ENCODE measurements around the gene ARHGEF4. TPM values are rescaled to one million over a fixed set of nuclear protein-coding genes. Genes with fewer than 3 reads are reported as not detected.

ARHGEF4 gene
- total and polyA plus RNA-seq, 2 donors from 2014 or later: 0.90 to 0.94 TPM

DNA sequence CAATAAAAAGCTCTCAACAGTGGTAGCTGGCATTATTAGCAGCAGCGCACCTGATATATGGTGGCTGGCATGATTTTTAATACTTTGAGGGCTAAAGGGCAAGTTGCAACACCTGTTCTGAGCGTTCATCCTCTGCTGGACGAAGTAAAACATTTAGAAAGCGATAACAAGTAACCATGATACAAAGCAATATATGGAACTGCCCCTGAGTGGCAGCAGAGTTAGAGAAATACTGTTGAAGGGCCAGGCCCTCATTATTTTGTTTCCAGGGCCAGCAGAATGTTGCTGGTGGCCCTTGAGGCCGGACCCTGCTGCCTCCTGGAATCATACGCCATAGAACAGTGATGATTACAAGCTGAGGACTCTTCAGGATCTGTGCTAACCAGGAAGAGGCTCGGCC, 47.8 kb downstream of the ARHGEF4 start:
- no peak overlapping the region for H3K4me3 ChIP-seq (ENCODE audit: low read length in 3 of 3)
- DNase-seq: no peak
- no peaks in the 10 kb centered on the region for H3K4me1 ChIP-seq (ENCODE audit: control insufficient read depth in 2 of 3, insufficient read depth in 2 of 3, low read depth in 1 of 3, low read length in 3 of 3)
- FAIRE-seq: no peak
- H3K27ac ChIP-seq (ENCODE audit: low read depth in 2 of 2, low read length in 2 of 2): no peak overlapping the region
- no peak for TF ChIP-seq CTCF (IDR thresholded peaks at IDR 0.05; ENCODE audit: borderline replicate concordance, extremely low read depth, insufficient read depth)
- H3K9me3 ChIP-seq (ENCODE audit: control insufficient read depth in 2 of 3, insufficient read depth in 1 of 3, low read length in 3 of 3): no peaks in the 10 kb centered on the region
- H3K36me3 ChIP-seq (ENCODE audit: control insufficient read depth in 2 of 3, insufficient read depth in 3 of 3, low read length in 3 of 3): no peaks in the 10 kb centered on the region
- H3K9ac ChIP-seq (ENCODE audit: low read length in 3 of 3): no peak overlapping the region
- H3K27me3 ChIP-seq (ENCODE audit: control insufficient read depth, insufficient read depth, low read length): no peaks in the 10 kb centered on the region
- intact Hi-C loops (cut with DNase I): no loop called here

DNA sequence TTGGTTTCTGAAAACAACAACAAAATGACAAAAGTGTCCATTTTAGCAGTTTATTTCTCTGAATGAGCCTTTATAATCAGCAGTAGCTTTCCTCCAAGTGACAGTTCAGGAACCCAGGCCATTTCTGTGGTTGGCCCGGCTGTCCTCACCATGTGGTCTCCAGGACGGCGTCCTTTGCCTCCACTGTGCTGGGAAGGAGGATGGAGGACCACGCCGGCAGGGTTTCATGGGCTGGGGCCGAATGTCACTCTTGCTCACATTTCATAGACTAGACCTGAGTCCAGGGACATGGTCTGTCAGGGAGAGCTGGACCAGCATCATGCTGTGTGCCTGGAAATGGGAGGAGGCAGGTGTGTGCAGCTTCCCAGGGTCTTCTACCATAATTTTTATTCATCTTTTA, 50.9 kb downstream of the ARHGEF4 start:
- H3K9ac ChIP-seq (ENCODE audit: low read length in 3 of 3): no peak overlapping the region
- no peak for FAIRE-seq
- no peak for DNase-seq
- intact Hi-C loops (cut with DNase I): no loop called here
- no peak overlapping the region for H3K4me3 ChIP-seq (ENCODE audit: low read length in 3 of 3)
- no peaks in the 10 kb centered on the region for H3K9me3 ChIP-seq (ENCODE audit: control insufficient read depth in 2 of 3, insufficient read depth in 1 of 3, low read length in 3 of 3)
- H3K27me3 ChIP-seq (ENCODE audit: control insufficient read depth, insufficient read depth, low read length): no peaks in the 10 kb centered on the region
- no peak overlapping the region for H3K27ac ChIP-seq (ENCODE audit: low read depth in 2 of 2, low read length in 2 of 2)
- TF ChIP-seq CTCF (IDR thresholded peaks at IDR 0.05; ENCODE audit: borderline replicate concordance, extremely low read depth, insufficient read depth): no peak
- H3K36me3 ChIP-seq (ENCODE audit: control insufficient read depth in 2 of 3, insufficient read depth in 3 of 3, low read length in 3 of 3): no peaks in the 10 kb centered on the region
- no peaks in the 10 kb centered on the region for H3K4me1 ChIP-seq (ENCODE audit: control insufficient read depth in 2 of 3, insufficient read depth in 2 of 3, low read depth in 1 of 3, low read length in 3 of 3)

- H3K4me3 ChIP-seq (ENCODE audit: low read length in 3 of 3): no peak overlapping the region
- H3K4me1 ChIP-seq (ENCODE audit: control insufficient read depth in 2 of 3, insufficient read depth in 2 of 3, low read depth in 1 of 3, low read length in 3 of 3): no peaks in the 10 kb centered on the region
- H3K36me3 ChIP-seq (ENCODE audit: control insufficient read depth in 2 of 3, insufficient read depth in 3 of 3, low read length in 3 of 3): no peaks in the 10 kb centered on the region
- no peak for TF ChIP-seq CTCF (IDR thresholded peaks at IDR 0.05; ENCODE audit: borderline replicate concordance, extremely low read depth, insufficient read depth)
- no peak overlapping the region for H3K9ac ChIP-seq (ENCODE audit: low read length in 3 of 3)
- intact Hi-C loops (cut with DNase I): no loop called here
- H3K27me3 ChIP-seq (ENCODE audit: control insufficient read depth, insufficient read depth, low read length): no peaks in the 10 kb centered on the region
- H3K9me3 ChIP-seq (ENCODE audit: control insufficient read depth in 2 of 3, insufficient read depth in 1 of 3, low read length in 3 of 3): peaks cover 0 to 4% (median 3%) of the 10 kb centered on the region in 3 donors
- no peak for FAIRE-seq
- no peak overlapping the region for H3K27ac ChIP-seq (ENCODE audit: low read depth in 2 of 2, low read length in 2 of 2)
- no peak for DNase-seq
Observed at GRCh38 chr2:130890941-130891669, 54.4 kb downstream of the ARHGEF4 start.

All from kidney (tissue), 14 donors.